H1 (cell line): ENCODE results near the gene TEK. TPM values are rescaled to one million over a fixed set of nuclear protein-coding genes. Genes with fewer than 3 reads are reported as not detected.

Experiments used
- ATF3 ChIP-seq: IDR thresholded peaks from 2 replicates; pipeline ENCODE4 v1.6.1; 2011; ENCODE audit warnings: low read depth, mild to moderate bottlenecking, low read length; ENCODE audit not compliant: insufficient read depth
- polyA plus RNA-seq, 7 experiments: library from polyadenylated mRNA; depleted of rRNA in 3 of 7; stranded (reverse) in 5 of 7; unstranded in 2 of 7; fragments of >200 nt in 5 of 7; fragments of 200-250 nt in 2 of 7; gene quantifications; 1 replicate in 5 of 7; 2 replicates in 1 of 7; 4 replicates in 1 of 7; pipeline versions ENCODE4 v1.2.1 to v1.2.3, GENCODE V29; 2011 to 2013; ENCODE audit warnings: missing spikeins in 2 of 7, mixed read lengths in 2 of 7
- total RNA-seq: library from RNA; stranded (reverse); fragmentation: NEBNext Ultra II Directional; extraction: Animal tissue kit (Norgen Biotek cat#: 25700); gene quantifications from 2 replicates; pipeline ENCODE4 v1.2.1, GENCODE V29; 2021

Gene TEK
- total and polyA plus RNA-seq, 2 of the 8 experiments (the other 6 are each of a cell fraction or from before 2014, with no cell fraction given) = 11.0 to 35.8 TPM

- TF ChIP-seq ATF3 = no peak
- TF ChIP-seq, all 59 proteins: peak for 0
Measured at GRCh38 chr9:27125936-27126335, 16.9 kb downstream of the TEK start (continued).
